ENCODE data around the gene SPON1.

SPON1 gene

DNA sequence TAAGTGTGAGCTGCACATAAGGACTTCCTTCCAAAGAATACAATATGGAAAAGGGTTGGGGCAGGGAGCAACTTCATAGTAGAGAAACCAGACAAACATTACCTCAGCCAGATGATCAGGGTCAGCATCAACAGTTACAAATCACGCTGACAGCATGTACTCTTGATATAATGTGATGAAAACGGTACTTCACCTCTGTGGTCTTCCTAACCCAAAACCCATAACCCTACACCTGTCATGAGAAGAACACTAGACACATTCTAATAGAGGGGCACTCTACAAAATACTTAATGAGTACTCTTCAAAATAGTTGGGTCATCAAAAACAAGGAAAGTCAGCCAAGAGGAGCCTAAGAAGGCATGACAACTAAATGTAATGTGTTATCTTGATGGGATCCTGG lies 352.6 kb downstream of the SPON1 start:
- peaks cover 54% of the 10 kb centered on the region for H3K4me1 Mint-ChIP-seq
- H3K27me3 Mint-ChIP-seq, result no peaks in the 10 kb centered on the region
- ATAC-seq (replicated peaks; ENCODE audit: extremely low read depth, poor library complexity, severe bottlenecking) (no peak), DNase-seq (ENCODE audit: low spot score in 2 of 2) (no peak)
- no peak overlapping the region for H3K27ac Mint-ChIP-seq (ENCODE audit: low read depth)
- no peaks in the 10 kb centered on the region for H3K9me3 Mint-ChIP-seq
- H3K4me3 Mint-ChIP-seq, result no peak overlapping the region
- H3K36me3 Mint-ChIP-seq (ENCODE audit: insufficient read depth), result peaks cover 7% of the 10 kb centered on the region
